Endodermal cell (in vitro differentiated cells): ENCODE results near the gene CISD2. TPM values are rescaled to one million over a fixed set of nuclear protein-coding genes. Genes with fewer than 3 reads are reported as not detected.
"Not testable (repeated sequence)": the region's sequence is repeated elsewhere in the genome, so short reads cannot be mapped to it uniquely, and the experiment has no call there.

ENCODE experiments used
- DNase-seq: peaks from one replicate; pipeline ENCODE4 v3.0.0-alpha.2; 2017
- H3K27ac ChIP-seq: 2 replicates; pipeline ENCODE4 v1.5.1; 2013; ENCODE audit warnings: mild to moderate bottlenecking, low read depth, low read length, moderate library complexity
- H3K27me3 ChIP-seq: 2 replicates; pipeline ENCODE4 v1.6.1; 2013; ENCODE audit warnings: mild to moderate bottlenecking, low read length, moderate library complexity; ENCODE audit not compliant: insufficient read depth, control insufficient read depth, poor library complexity, severe bottlenecking
- H3K36me3 ChIP-seq: 2 replicates; pipeline ENCODE4 v1.7.0; 2013; ENCODE audit warnings: mild to moderate bottlenecking, low read length, moderate library complexity; ENCODE audit not compliant: control insufficient read depth, insufficient read depth
- H3K4me1 ChIP-seq: one replicate; pipeline ENCODE4 v1.7.0; 2013; ENCODE audit warnings: low read length; ENCODE audit not compliant: control insufficient read depth, insufficient read depth
- H3K4me3 ChIP-seq: 2 replicates; pipeline ENCODE4 v1.5.1; 2013; ENCODE audit warnings: mild to moderate bottlenecking, low read length, moderate library complexity
- H3K9ac ChIP-seq: 2 replicates; pipeline ENCODE4 v1.6.1; 2013; ENCODE audit warnings: mild to moderate bottlenecking, low read length, moderate library complexity; ENCODE audit not compliant: poor library complexity, severe bottlenecking; ENCODE audit errors: extremely low read depth
- H3K9me3 ChIP-seq: 2 replicates; pipeline ENCODE4 v1.6.1; 2013; ENCODE audit warnings: mild to moderate bottlenecking, low read length, moderate library complexity; ENCODE audit not compliant: control insufficient read depth
- H3K27ac Mint-ChIP-seq: 2 replicates; pipeline ENCODE4 v1.8.0; 2020; ENCODE audit warnings: mixed read lengths
- H3K27me3 Mint-ChIP-seq: 2 replicates; pipeline ENCODE4 v1.8.0; 2021; ENCODE audit warnings: mild to moderate bottlenecking, mixed read lengths; ENCODE audit not compliant: insufficient read depth
- H3K36me3 Mint-ChIP-seq: 2 replicates; pipeline ENCODE4 v1.8.0; 2020; ENCODE audit warnings: low read depth, mixed read lengths
- H3K4me1 Mint-ChIP-seq: 2 replicates; pipeline ENCODE4 v1.8.0; 2020; ENCODE audit warnings: mixed read lengths
- H3K4me3 Mint-ChIP-seq: 2 replicates; pipeline ENCODE4 v1.8.0; 2020; ENCODE audit warnings: mild to moderate bottlenecking, moderate library complexity, mixed read lengths
- H3K9me3 Mint-ChIP-seq: 2 replicates; pipeline ENCODE4 v1.8.0; 2020; ENCODE audit warnings: mild to moderate bottlenecking, mixed read lengths
- CTCF ChIP-seq: fragments of 200-600 bp; sonication (generic); conservative IDR thresholded peaks from 2 replicates; pipeline ENCODE4 v1.5.0; 2021; ENCODE audit warnings: antibody characterized with exemption, mild to moderate bottlenecking
- WGBS, 2 experiments: methylation state at CpG; one replicate each; pipeline versions ENCODE4 v1.1.5 to v1.1.7; 2013; ENCODE audit warnings: missing lambda C conversion rate in 2 of 2, mixed read lengths in 1 of 2; ENCODE audit not compliant: insufficient coverage in 1 of 2, insufficient read length in 1 of 2; 5-methylcytosine and 5-hydroxymethylcytosine counted together
- total RNA-seq, 2 donors: library from RNA; stranded (reverse); fragmentation: NEBNext Ultra II Directional in 1 of 2; extraction: Animal tissue kit (Norgen Biotek cat#: 25700) in 1 of 2; gene quantifications; 2 replicates in 1 of 2; 3 replicates in 1 of 2; pipeline ENCODE4 v1.2.1, GENCODE V29; 2021

CISD2 gene
- total RNA-seq, 2 donors from 2014 or later = 36.9 to 38.5 TPM

GRCh38 chr4:102896547-102896946 lies 27.8 kb downstream of the CISD2 start:
- not testable (repeated sequence) for H3K27me3 ChIP-seq, H3K4me3 ChIP-seq, H3K9me3 ChIP-seq, H3K4me3 Mint-ChIP-seq, H3K27me3 Mint-ChIP-seq, H3K27ac ChIP-seq, H3K4me1 Mint-ChIP-seq, H3K9ac ChIP-seq, H3K4me1 ChIP-seq, H3K36me3 Mint-ChIP-seq, H3K36me3 ChIP-seq, DNase-seq, H3K27ac Mint-ChIP-seq, H3K9me3 Mint-ChIP-seq
- 88 to 100% methylated on average over 3 to 5 of the region's 5 CpGs for WGBS, 2 experiments

GRCh38 chr4:102897610-102898009 lies 28.8 kb downstream of the CISD2 start:
- not testable (repeated sequence) for H3K4me3 ChIP-seq, H3K27me3 Mint-ChIP-seq, H3K4me3 Mint-ChIP-seq, DNase-seq, H3K27me3 ChIP-seq, H3K9me3 ChIP-seq, H3K4me1 Mint-ChIP-seq, H3K9ac ChIP-seq, H3K9me3 Mint-ChIP-seq, H3K36me3 ChIP-seq, H3K27ac ChIP-seq, H3K27ac Mint-ChIP-seq, H3K4me1 ChIP-seq, H3K36me3 Mint-ChIP-seq
- WGBS, 2 experiments = 82 to 88% methylated on average over 2 to 3 of the region's 3 CpGs

GRCh38 chr4:102901804-102902203 lies 33.0 kb downstream of the CISD2 start:
- no peak overlapping the region for H3K4me3 Mint-ChIP-seq
- 81 to 100% methylated on average over 1 to 2 of the region's 2 CpGs for WGBS, 2 experiments

GRCh38 chr4:102918859-102919258 lies 50.1 kb downstream of the CISD2 start:
- peaks cover 5% of the 10 kb centered on the region for H3K27me3 Mint-ChIP-seq
- no peak for TF ChIP-seq CTCF
- Histone ChIP-seq H3K36me3 (no peaks in the 10 kb centered on the region), H3K4me3 (no peak overlapping the region), H3K27me3 (no peaks in the 10 kb centered on the region), H3K9ac (no peak overlapping the region), H3K9me3 (no peaks in the 10 kb centered on the region), H3K4me1 (no peaks in the 10 kb centered on the region), H3K27ac (no peak overlapping the region)
- H3K4me3 Mint-ChIP-seq = no peak overlapping the region
- no peak for DNase-seq
- WGBS, 2 experiments = 93 to 100% methylated on average over 3 of the region's 3 CpGs
- no peaks in the 10 kb centered on the region for H3K4me1 Mint-ChIP-seq
- no peak overlapping the region for H3K27ac Mint-ChIP-seq
- peaks cover 35% of the 10 kb centered on the region for H3K9me3 Mint-ChIP-seq
- H3K36me3 Mint-ChIP-seq = no peaks in the 10 kb centered on the region

More at GRCh38 chr4:102901804-102902203, 33.0 kb downstream of the CISD2 start:
- no peaks in the 10 kb centered on the region for H3K36me3 ChIP-seq
- H3K27me3 ChIP-seq = no peaks in the 10 kb centered on the region
- no peaks in the 10 kb centered on the region for H3K36me3 Mint-ChIP-seq
- H3K9ac ChIP-seq = no peak overlapping the region
- peaks cover 2% of the 10 kb centered on the region for H3K4me1 Mint-ChIP-seq
- H3K27ac ChIP-seq = no peak overlapping the region
- H3K4me3 ChIP-seq = no peak overlapping the region
- TF ChIP-seq CTCF = no peak
- no peaks in the 10 kb centered on the region for H3K4me1 ChIP-seq
- no peak for DNase-seq
- no peaks in the 10 kb centered on the region for H3K27me3 Mint-ChIP-seq
- H3K9me3 Mint-ChIP-seq = no peaks in the 10 kb centered on the region
- no peak overlapping the region for H3K27ac Mint-ChIP-seq
- no peaks in the 10 kb centered on the region for H3K9me3 ChIP-seq

- H3K27ac Mint-ChIP-seq, H3K27me3 ChIP-seq, H3K9me3 ChIP-seq, H3K27me3 Mint-ChIP-seq, H3K4me1 Mint-ChIP-seq, H3K4me3 ChIP-seq, H3K4me1 ChIP-seq, H3K9ac ChIP-seq, H3K27ac ChIP-seq, H3K4me3 Mint-ChIP-seq, H3K36me3 Mint-ChIP-seq, H3K36me3 ChIP-seq: not testable (repeated sequence)
- H3K9me3 Mint-ChIP-seq = peaks cover 36% of the 10 kb centered on the region
- WGBS, 2 experiments = 83 to 84% methylated on average over 8 of the region's 8 CpGs
- DNase-seq = peak; percentile 47
Observed at GRCh38 chr4:102919697-102920096, 50.9 kb downstream of the CISD2 start.
